Inferior parietal cortex (tissue), 1 donor: Measurements from ENCODE around the gene ARR3.
A peak's percentile ranks its signal among the peaks of the same experiment; 100 is the strongest.
"Not testable (repeated sequence)": the region's sequence is repeated elsewhere in the genome, so short reads cannot be mapped to it uniquely, and the experiment has no call there.

ENCODE experiments used
- DNase-seq: peaks from one replicate; pipeline ENCODE4 v3.0.0-alpha.2; 2016; ENCODE audit errors: extremely low spot score

ARR3 gene

DNA sequence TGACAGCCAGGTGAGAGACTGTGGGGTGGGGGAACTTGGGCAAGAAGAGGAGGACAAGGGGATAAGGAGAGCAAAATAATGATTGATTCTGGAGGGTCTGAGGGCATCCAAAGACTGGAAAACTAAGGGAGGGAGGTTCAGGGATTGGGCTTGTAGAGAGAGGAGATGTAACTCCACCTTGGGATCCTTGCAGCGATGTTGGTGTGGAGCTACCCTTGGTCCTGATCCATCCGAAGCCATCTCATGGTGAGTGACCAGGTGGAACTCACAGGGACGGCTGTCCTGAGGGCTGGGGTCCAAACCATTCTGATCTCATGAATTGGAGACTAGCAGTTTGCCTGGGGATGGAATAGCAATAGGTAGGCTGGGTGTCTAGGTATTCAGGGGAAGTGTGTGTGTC lies 12.4 kb downstream of the ARR3 start:
- no peak for DNase-seq

DNA sequence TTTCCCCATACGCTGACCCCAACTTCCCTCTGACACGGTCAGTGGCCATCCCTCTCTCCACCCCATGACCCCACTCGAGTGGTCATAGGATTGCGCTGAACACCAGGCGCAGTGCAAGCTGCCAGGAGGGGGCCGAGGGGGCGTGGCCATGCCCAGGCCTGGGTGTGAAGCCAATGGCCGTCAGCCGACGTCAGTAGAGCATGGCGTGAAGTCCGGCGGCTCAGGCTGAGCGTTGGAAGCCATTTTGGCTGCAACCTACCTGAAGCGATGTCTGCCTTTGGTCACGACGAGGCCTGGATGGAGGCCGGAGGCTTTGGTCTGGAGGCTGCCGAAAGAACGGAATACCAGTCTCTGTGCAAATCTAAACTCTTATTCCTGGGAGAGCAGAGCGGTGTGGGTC lies 13.8 kb downstream of the ARR3 start, which contains the start of gene RAB41:
Gene RAB41, plus strand, starts transcription at position 222 of the 400 bp plus-strand sequence. Its CDS starts 46 bp downstream, at position 268.
- DNase-seq: no peak

DNA sequence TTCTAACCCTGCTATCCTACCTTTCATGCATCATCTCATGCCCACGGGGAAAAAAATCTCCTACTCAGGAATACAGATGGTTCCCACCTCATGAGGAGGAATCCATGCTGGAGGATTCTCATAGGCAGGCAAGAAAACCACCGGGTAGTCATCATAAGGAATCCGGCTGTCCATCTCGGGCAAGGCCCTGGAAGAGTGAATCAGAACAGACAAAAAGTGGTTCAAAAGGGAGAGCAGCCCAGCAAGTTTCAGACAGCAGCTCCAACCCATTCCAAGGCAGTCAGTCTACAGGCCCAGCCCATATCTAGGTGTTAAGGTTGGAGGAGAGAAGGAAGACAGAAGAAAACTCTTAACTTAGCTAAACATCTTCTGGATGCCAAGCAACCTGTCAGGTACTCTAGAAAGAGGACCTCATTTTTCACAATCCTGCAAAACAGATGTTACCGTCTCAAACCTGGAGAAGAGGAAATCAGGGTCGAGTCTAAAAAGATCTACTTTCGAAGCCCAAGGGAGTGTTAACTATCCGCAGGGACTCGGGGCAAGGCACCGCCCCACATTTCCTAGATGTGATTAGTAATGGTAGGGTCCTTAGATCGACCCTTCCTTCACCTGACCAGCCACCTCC lies 21.1 kb downstream of the ARR3 start:
- no peak for DNase-seq

DNA sequence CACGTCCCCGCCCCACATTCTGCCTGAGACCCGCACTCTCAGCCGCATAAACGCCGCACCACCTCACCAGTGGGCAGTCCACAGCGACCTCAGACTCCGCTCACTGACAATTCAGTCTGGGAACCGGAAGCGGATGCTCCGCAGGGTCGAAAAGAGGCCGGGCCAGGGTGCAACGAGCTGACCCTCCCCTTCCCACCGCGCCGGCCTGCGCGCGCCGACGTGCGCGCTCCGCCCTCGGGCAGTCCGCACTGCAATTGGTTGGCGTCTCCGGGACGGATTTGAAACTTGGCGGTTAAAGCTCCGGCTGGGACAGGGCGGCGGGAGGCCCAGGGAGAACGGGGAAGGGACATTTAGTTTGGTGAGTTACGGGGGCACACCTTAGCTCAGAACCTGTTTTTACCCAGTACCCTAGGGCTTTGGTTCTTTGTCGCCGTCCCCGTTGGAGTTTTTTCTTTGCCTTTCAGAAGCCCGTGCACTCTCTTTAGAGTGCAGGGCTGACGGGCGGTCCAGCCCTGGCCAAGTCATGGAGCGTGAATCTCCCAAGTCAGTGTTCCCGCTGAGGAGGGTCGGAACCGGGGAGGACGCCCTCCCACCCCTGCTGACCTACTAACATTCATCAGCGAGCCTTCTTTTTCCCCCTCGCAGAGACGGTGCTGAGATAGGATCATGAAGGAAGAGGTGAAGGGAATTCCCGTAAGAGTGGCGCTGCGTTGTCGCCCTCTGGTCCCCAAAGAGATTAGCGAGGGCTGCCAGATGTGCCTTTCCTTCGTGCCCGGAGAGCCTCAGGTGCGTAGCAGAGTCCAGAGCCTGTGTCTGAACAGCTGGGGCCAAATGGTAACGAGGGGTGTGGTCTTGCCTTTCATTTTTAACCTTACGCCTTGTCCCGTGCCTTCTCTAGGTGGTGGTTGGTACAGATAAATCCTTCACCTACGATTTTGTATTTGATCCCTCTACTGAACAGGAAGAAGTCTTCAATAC lies 21.9 kb downstream of the ARR3 start, which contains the start of the genes KIF4A and PDZD11:
Gene KIF4A, plus strand, starts transcription at position 312 of the 978 bp plus-strand sequence. Its CDS starts 355 bp downstream, at position 667.
Gene PDZD11, minus strand, starts transcription at position 135 of the 978 bp plus-strand sequence. CDS start 586 bp downstream, outside the sequence.
- DNase-seq: peak; percentile 61

DNA sequence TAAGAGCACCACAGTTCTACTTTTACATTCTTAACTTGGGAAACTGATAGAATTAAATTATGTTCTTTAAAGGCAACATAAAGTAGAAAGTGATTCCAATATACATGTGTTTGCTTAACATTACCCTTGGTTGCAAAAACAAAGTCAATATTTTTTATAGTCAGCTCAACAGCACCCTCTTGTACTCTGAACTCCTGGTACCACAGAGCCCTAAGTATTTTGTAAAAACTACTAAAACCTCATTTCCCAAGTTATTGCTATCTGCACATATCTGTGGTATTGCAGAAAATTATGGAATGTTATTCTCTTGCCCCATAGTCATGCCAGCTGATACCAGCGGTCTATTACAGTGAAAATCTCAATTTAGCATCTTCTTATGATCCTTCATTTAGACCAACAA lies 24.7 kb downstream of the ARR3 start:
- DNase-seq: no peak

DNA sequence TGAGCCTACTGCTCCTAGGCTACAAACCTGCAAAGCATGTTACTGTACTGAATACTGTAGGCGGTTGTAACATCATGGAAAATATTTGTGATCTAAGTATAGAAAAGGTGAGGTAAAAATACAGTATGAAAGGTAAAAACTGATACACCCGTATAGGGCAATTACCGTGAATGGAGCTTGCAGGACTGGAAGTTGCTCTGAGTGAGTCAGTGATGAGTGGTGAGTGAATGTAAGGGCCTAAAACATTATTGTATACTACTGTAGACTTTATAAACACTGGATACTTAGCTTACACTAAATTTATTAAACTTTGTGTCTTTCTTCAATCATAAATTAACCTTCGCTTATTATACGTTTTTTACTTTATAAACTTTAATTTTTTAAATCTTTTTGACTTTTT lies 25.5 kb downstream of the ARR3 start:
- no peak for DNase-seq

DNA sequence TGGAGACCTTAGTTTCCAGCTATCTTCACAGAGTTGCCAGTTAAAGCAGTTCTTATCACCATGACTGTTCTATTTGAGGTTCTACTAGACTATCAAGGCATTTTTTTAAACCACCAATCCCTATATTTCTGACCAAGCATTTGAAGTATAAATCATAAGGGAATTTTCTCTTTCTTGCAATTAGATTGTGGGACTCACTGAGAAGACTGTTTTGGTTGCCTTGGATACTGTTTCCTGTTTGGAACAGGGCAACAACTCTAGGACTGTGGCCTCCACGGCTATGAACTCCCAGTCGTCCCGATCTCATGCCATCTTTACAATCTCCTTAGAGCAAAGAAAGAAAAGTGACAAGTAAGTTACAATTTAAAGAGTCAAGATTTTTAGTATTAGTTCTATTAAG lies 33.6 kb downstream of the ARR3 start:
- no peak for DNase-seq

DNA sequence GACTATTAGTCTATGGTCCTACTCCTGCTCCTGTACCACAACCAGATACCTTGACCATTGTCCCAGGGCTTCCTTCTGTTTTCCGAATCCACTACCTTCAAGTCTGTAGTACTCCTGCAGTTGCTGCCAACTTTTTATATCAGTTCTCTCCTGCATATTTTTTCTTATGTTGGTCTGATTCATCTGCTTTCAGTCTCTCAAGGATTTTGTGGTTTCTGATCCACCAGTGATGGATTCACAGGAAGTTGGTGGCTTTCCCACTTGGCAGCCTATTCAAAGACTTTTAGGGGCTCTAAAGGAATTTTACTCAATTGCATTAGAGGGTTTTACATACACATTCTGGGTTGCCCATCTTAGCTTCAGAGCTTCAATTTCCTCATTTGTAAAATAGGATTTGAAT lies 45.4 kb downstream of the ARR3 start:
- no peak for DNase-seq

DNA sequence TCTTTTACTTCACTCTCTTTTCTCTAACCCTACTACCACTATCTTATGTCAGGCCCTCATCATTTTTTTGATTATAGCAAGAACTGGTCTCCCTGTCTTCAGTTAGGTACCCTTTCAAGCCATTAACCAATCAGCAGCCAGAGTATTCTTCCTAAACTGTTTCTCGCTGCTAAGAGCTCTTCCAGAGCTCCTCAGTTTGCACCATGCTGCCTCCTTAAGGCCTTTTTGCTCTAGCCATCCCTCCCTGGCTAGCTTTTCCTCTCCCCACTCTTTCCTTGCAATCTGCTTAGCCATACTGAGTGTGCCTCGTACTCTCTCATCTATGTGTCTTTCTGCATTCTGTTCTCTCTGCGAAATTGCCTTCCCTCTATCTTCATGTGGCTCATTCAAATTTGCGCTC lies 54.6 kb downstream of the ARR3 start:
- DNase-seq: no peak

DNA sequence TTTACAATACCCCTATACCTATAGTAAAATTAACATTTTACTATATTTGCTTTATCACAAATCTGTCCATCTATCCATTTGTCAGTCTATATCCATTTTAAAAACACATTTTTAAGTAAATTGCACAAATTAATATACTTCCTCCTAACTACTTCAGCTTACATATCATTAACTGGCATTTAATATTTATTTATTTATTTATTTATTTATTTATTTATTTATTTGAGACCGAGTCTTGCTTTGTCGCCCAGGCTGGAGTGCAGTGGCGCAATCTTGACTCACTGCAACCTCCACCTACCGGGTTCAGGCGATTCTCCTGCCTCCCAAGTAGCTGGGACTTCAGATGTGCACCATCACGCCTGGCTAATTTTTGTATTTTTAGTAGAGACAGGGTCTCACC lies 55.5 kb downstream of the ARR3 start:
- DNase-seq: not testable (repeated sequence)

DNA sequence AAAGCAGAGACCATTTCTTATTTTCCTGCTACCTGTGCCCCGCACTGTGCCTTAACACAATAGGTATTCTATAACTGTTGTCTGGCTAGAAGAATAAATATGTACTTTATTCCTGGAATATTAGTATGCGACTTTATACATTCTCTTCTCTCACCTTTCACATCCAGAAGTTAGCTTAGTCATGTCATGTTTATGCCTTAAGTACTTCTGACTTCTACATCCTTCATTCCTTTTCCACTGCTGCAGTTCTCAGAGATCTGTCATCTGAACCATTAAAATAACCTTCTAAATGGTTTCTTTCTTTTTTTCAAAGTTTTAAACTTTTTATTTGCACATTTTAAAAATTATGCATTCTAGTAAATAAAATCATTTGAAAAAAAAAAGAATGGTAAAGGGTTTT lies 56.2 kb downstream of the ARR3 start:
- no peak for DNase-seq

DNA sequence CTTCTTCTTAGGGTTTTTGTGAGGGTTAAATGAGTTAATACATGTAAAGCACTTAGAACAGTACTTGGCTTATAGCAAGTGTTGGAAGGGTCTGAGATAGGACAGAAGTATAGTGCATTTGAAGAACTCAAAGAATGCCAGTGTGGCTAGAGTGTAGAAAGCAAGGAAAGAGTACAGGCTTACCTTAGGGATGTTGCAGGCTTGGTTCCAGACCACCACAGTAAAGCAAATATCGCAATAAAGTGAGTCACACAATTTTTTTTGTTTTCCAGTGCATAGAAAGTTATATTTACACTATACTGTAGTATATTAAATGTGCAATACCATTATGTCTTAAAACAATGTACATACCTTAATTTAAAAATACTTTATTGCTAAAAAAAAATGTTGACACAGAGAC lies 63.0 kb downstream of the ARR3 start:
- no peak for DNase-seq
